Measurements from ENCODE around the gene SUCO. TPM values are rescaled to one million over a fixed set of nuclear protein-coding genes. Genes with fewer than 3 reads are reported as not detected.

SUCO gene
- total RNA-seq, 2 experiments from 2014 or later = 18.9 to 21.8 TPM

DNA sequence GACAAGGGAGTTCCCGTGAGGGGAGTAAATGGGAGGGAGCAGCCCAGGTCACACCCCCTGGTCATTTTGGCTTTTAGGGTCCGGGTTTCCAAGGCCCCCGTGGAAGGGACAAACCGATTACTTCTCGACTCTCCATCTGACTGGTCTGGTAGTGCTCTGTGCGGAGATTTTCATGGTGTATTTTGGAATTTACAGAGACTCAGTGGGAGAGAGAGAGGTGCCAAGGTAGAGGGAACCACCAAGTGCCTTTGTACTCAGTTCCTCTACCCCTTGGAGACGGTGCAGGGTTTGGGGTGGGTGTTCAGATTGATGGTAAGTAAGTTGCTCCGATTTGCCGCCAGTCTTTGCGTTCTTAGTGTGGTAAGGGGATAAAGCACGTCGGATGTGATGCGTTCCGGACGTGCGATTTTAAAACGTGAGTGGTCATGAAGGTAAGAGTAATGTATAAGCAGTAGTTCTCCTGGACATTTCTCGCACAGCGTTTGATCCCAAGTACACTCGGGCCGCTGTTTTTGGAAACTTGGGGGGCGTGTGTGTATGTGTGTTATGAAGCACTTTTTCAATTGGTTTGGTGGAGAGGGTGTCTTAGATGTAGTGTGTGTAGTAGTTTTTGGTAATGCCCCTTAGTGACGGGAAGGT is 682 bp downstream of the SUCO start:
- peak; percentile 40 for DNase-seq
- Mint-ChIP-seq H3K9me3 (no peaks in the 10 kb centered on the region), H3K27ac (peak overlapping the region; percentile 86), H3K4me1 (peaks cover 35% of the 10 kb centered on the region), H3K4me3 (peak overlapping the region; percentile 88), H3K27me3 (peaks cover 4% of the 10 kb centered on the region), H3K36me3 (peaks cover 8% of the 10 kb centered on the region)

GRCh38 chr1:172536256-172536655 is 3.3 kb downstream of the SUCO start:
- no peaks in the 10 kb centered on the region for H3K27me3 Mint-ChIP-seq
- H3K4me3 Mint-ChIP-seq = no peak overlapping the region
- no peak overlapping the region for H3K27ac Mint-ChIP-seq
- no peak for DNase-seq
- H3K9me3 Mint-ChIP-seq = no peaks in the 10 kb centered on the region
- H3K4me1 Mint-ChIP-seq = peaks cover 44% of the 10 kb centered on the region
- peaks cover 10% of the 10 kb centered on the region for H3K36me3 Mint-ChIP-seq

- no peak overlapping the region for H3K27ac Mint-ChIP-seq
- H3K4me3 Mint-ChIP-seq = no peak overlapping the region
- no peak for DNase-seq
- no peaks in the 10 kb centered on the region for H3K9me3 Mint-ChIP-seq
- H3K4me1 Mint-ChIP-seq = peaks cover 48% of the 10 kb centered on the region
- peaks cover 13% of the 10 kb centered on the region for H3K36me3 Mint-ChIP-seq
- no peaks in the 10 kb centered on the region for H3K27me3 Mint-ChIP-seq
These were observed 4.4 kb downstream of the SUCO start for GRCh38 chr1:172537366-172537765.

DNA sequence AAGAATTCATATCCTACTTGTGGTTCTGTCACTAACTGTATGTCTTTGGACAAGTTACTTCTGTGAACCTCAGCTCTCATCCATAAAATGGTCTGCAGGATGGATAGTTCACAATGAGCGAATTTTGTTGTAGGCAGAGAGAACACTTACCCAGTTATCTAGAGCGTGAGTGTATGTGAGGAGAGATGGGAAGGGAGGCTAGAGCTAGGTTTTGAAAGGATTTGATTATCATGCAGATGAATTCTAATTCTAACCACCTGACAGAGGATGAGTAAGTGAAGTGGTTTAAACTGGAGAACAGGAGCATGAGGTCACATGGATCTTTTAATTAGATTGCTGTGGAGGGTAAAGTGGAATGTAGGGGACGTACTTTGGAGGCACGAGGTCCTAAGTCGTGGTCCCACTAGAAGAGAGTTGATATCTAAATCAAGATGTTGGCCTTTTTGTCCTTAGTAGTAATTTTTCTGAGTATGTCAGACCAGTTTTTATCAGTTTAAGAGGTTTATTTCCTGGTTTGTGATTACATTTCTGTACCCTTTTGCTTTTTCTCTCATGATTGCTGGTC is 5.0 kb downstream of the SUCO start:
- Mint-ChIP-seq H3K36me3 (peaks cover 13% of the 10 kb centered on the region), H3K9me3 (no peaks in the 10 kb centered on the region), H3K27me3 (no peaks in the 10 kb centered on the region), H3K4me3 (no peak overlapping the region), H3K4me1 (peaks cover 53% of the 10 kb centered on the region), H3K27ac (no peak overlapping the region)
- DNase-seq = no peak

DNA sequence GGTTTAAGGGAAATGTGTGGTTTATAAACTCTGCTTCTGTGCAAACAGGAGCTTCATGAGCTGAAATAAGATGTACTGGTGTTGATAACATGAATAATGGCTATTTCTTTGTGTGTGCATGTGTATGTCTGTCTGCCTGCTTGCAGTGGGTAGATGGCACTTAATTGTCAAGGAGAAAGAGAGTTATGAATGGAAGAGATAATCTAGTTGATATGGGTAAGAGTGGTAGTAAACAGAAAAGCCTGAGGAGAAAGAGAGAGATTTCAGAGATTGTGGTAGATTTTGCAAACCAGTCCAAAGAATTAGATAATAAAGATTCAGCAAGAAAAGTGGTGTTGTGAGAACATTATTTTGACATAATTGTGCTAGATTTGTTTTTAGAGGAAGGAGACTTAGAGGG is 7.7 kb downstream of the SUCO start:
- Mint-ChIP-seq H3K9me3 (no peaks in the 10 kb centered on the region), H3K4me1 (peaks cover 42% of the 10 kb centered on the region), H3K27me3 (no peaks in the 10 kb centered on the region), H3K4me3 (no peak overlapping the region), H3K36me3 (peaks cover 10% of the 10 kb centered on the region), H3K27ac (no peak overlapping the region)
- DNase-seq = no peak

DNA sequence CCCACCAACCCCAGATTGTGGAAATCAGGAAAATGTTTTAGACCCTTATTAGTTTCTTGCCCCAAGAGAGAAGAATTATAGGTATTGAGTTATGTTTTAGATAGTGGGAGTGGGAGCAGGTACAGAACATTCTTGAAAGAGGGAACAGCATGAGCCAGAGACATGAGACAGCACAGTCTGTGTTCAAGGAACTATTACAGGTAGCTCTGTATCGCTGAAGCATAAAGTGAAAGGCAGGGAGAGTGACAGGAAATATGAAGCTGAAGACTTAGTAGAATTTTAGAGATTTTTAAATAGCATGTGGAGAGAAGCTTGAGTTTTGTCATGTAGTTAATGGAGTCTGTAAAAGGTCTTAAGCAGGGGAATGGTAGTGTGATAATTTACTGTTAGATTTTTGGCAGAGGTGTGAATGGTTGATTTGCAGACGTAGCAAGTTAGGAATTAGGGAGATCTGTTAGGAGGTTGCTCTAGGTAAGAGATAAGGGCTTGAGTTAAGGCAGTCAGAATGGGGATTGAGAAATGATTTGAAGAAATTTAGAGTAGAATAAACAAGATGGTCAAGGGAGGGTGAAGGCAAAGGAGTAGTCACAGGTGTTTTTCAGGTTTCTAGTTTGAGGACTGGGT is 11.6 kb downstream of the SUCO start:
- Mint-ChIP-seq H3K27me3 (no peaks in the 10 kb centered on the region), H3K9me3 (no peaks in the 10 kb centered on the region), H3K4me3 (no peak overlapping the region), H3K27ac (no peak overlapping the region), H3K4me1 (peaks cover 39% of the 10 kb centered on the region), H3K36me3 (peaks cover 4% of the 10 kb centered on the region)
- DNase-seq = no peak

GRCh38 chr1:172545396-172546004 is 12.6 kb downstream of the SUCO start:
- Mint-ChIP-seq H3K4me3 (no peak overlapping the region), H3K9me3 (no peaks in the 10 kb centered on the region), H3K27ac (no peak overlapping the region), H3K36me3 (peaks cover 4% of the 10 kb centered on the region), H3K4me1 (peaks cover 46% of the 10 kb centered on the region), H3K27me3 (no peaks in the 10 kb centered on the region)
- no peak for DNase-seq

GRCh38 chr1:172547071-172547470 is 14.1 kb downstream of the SUCO start:
- no peak overlapping the region for H3K4me3 Mint-ChIP-seq
- peaks cover 40% of the 10 kb centered on the region for H3K4me1 Mint-ChIP-seq
- H3K9me3 Mint-ChIP-seq = no peaks in the 10 kb centered on the region
- DNase-seq = no peak
- peaks cover 1% of the 10 kb centered on the region for H3K36me3 Mint-ChIP-seq
- no peaks in the 10 kb centered on the region for H3K27me3 Mint-ChIP-seq
- H3K27ac Mint-ChIP-seq = no peak overlapping the region

DNA sequence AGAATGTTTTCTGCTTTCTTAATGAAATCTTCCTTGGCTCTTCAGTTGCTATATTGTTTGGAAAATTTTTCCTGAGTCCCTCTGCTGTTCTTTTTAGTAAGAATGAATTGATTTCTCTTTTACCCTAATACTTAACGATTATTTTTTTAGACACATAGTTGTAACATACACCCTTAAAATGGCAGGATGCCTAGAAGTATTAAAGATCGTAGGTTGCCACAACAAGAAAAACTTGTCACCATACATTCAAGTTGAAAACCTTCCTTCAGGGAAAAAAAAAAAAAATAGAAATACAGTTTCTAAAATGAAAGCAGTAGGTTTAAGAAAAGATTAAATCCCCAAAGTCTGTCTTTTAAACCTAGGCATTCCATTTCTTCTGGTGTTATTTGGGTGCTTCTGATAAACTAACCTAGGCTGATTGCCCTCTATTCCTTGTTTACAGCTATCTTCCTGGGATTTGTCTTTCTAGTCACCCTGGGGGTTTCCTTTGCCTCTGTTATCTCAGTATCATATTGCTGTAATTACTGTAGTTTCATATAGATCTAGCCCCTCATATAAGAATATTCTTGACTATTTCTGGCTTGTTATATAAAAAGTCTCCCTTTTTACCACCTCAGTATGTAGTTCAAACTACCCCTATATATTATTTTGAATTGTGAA is 16.8 kb downstream of the SUCO start:
- Mint-ChIP-seq H3K36me3 (peaks cover 1% of the 10 kb centered on the region), H3K27ac (no peak overlapping the region)

GRCh38 chr1:172551279-172551678 is 18.3 kb downstream of the SUCO start:
- H3K4me1 Mint-ChIP-seq = peaks cover 32% of the 10 kb centered on the region
- no peaks in the 10 kb centered on the region for H3K27me3 Mint-ChIP-seq
- no peak overlapping the region for H3K4me3 Mint-ChIP-seq
- no peaks in the 10 kb centered on the region for H3K9me3 Mint-ChIP-seq
- no peak for DNase-seq
- no peak overlapping the region for H3K27ac Mint-ChIP-seq
- peaks cover 11% of the 10 kb centered on the region for H3K36me3 Mint-ChIP-seq

More for the DNA sequence above, 16.8 kb downstream of the SUCO start:
- Mint-ChIP-seq H3K27me3 (no peaks in the 10 kb centered on the region), H3K4me3 (no peak overlapping the region), H3K9me3 (no peaks in the 10 kb centered on the region), H3K4me1 (peaks cover 32% of the 10 kb centered on the region)
- DNase-seq = no peak

- peaks cover 22% of the 10 kb centered on the region for H3K36me3 Mint-ChIP-seq
- no peak overlapping the region for H3K4me3 Mint-ChIP-seq
- no peaks in the 10 kb centered on the region for H3K27me3 Mint-ChIP-seq
- H3K9me3 Mint-ChIP-seq = no peaks in the 10 kb centered on the region
- peaks cover 17% of the 10 kb centered on the region for H3K4me1 Mint-ChIP-seq
- no peak overlapping the region for H3K27ac Mint-ChIP-seq
- DNase-seq = no peak
These were observed 22.0 kb downstream of the SUCO start for GRCh38 chr1:172554915-172555314.

DNA sequence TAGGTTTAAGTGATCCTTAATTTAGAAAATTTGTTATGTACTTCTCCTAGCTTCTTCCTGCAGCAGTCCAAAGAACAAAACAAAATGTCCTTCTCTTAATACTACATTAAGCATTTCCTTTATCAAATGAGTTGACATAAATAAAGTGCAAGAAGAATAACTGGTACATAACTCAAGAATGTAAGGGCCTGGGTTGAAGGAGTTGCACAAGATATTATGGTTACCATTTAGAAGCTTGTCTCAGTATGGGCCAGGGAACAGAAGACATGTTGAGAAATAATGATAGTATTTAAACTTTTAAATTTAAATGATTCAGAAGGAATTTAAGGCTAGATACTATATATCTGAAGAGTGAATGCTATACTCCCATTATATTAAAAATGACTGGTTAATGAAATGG is 23.5 kb downstream of the SUCO start:
- DNase-seq = no peak
- H3K36me3 Mint-ChIP-seq = peaks cover 28% of the 10 kb centered on the region
- no peaks in the 10 kb centered on the region for H3K27me3 Mint-ChIP-seq
- peaks cover 9% of the 10 kb centered on the region for H3K4me1 Mint-ChIP-seq
- no peak overlapping the region for H3K27ac Mint-ChIP-seq
- no peak overlapping the region for H3K4me3 Mint-ChIP-seq
- no peaks in the 10 kb centered on the region for H3K9me3 Mint-ChIP-seq

- Mint-ChIP-seq H3K36me3 (peaks cover 33% of the 10 kb centered on the region), H3K27me3 (no peaks in the 10 kb centered on the region), H3K27ac (no peak overlapping the region), H3K9me3 (no peaks in the 10 kb centered on the region), H3K4me3 (no peak overlapping the region), H3K4me1 (peaks cover 7% of the 10 kb centered on the region)
- DNase-seq = no peak
These were observed 24.3 kb downstream of the SUCO start for GRCh38 chr1:172557270-172557669.

DNA sequence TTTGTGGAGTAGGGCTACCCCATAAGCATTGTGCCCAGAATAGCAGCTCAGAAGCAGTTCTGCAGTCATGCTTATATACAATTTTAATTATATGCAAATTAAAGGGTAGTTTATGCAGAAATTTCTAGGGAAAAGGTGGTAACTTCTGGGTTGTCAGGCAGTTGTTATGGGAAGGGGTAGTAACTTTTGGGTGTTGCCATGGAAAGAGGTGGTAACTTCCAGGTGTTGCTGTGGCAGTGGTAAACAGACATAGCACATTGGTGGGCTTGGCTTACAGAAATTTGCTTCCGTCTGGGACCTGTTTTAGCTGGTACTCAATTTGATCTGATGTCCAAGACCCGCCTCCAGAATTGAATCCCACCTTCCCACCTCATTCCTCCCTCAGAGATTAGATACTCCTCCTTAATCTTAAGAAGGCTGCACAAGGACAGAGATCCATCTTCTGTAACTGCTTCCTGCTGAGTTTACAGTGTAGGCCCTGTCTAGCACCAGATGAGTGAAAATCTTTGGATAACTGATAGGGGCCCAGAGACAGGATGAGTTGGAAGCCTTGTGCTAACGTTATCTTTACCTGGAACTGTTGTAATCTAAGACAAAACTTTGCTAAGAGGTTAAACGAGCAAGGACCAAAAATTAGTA is 26.7 kb downstream of the SUCO start:
- Mint-ChIP-seq H3K4me3 (no peak overlapping the region), H3K27ac (no peak overlapping the region), H3K4me1 (peaks cover 11% of the 10 kb centered on the region), H3K36me3 (peaks cover 49% of the 10 kb centered on the region), H3K9me3 (no peaks in the 10 kb centered on the region), H3K27me3 (no peaks in the 10 kb centered on the region)
- no peak for DNase-seq

DNA sequence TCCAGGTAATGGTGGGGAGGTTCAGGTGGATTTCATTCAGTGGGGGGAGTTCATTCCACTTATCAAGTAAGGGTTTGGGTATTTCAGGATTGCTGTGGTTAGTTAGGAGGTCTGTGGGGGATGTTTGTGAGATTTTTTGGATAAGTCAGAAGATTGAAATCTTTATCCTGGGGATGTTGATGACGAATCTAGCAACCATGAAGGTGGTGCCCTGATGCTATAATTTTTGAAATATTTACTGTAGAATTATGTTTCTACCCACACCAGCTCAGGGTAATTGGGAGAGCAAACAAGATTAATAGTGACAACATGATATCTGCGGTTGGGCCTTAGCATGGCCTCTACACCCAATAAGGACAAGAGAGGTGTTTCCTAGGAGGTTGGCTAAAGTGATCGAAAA is 28.3 kb downstream of the SUCO start:
- peaks cover 17% of the 10 kb centered on the region for H3K4me1 Mint-ChIP-seq
- no peak for DNase-seq
- no peaks in the 10 kb centered on the region for H3K27me3 Mint-ChIP-seq
- no peak overlapping the region for H3K4me3 Mint-ChIP-seq
- H3K9me3 Mint-ChIP-seq = no peaks in the 10 kb centered on the region
- peaks cover 47% of the 10 kb centered on the region for H3K36me3 Mint-ChIP-seq
- no peak overlapping the region for H3K27ac Mint-ChIP-seq
